Breast epithelium (tissue), 4 donors: ENCODE measurements around the gene PRPSAP2. TPM values are rescaled to one million over a fixed set of nuclear protein-coding genes. Genes with fewer than 3 reads are reported as not detected.
A peak's percentile ranks its signal among the peaks of the same experiment; 100 is the strongest.

Experiments used
- DNase-seq, 2 donors: peaks; one replicate each; pipeline ENCODE4 v3.0.0-alpha.2; 2019; ENCODE audit warnings: low spot score in 2 of 2
- H3K27ac ChIP-seq, 2 donors: fragments of 200-600 bp; sonication (generic) in 1 of 2; one replicate each; pipeline ENCODE4 v1.5.1; 2016 to 2019; ENCODE audit warnings: mild to moderate bottlenecking in 1 of 2
- H3K27me3 ChIP-seq, 2 donors: fragments of 200-600 bp; sonication (generic) in 1 of 2; one replicate each; pipeline versions ENCODE4 v1.5.1 to v1.6.0; 2017 to 2019; ENCODE audit warnings: control low read depth in 1 of 2, mild to moderate bottlenecking in 1 of 2
- H3K36me3 ChIP-seq: fragments of 200-600 bp; one replicate; pipeline ENCODE4 v1.5.1; 2019
- H3K4me1 ChIP-seq, 2 donors: fragments of 200-600 bp; sonication (generic); one replicate each; pipeline ENCODE4 v1.5.1; 2016 to 2019; ENCODE audit warnings: control low read depth in 1 of 2
- H3K4me3 ChIP-seq, 3 donors: fragments of 200-600 bp; sonication (generic); 1 replicate in 2 of 3; 2 replicates in 1 of 3; pipeline ENCODE4 v1.5.1; 2016 to 2019; ENCODE audit warnings: mild to moderate bottlenecking in 3 of 3, moderate library complexity in 2 of 3
- H3K9me3 ChIP-seq, 2 donors: fragments of 200-600 bp; sonication (generic) in 1 of 2; one replicate each; pipeline ENCODE4 v1.5.1; 2016 to 2019; ENCODE audit warnings: control low read depth in 1 of 2
- POLR2A ChIP-seq: fragments of 450-650 bp; IDR thresholded peaks from one replicate; pipeline ENCODE4 v1.6.1; 2016; ENCODE audit warnings: antibody characterized with exemption, mild to moderate bottlenecking, moderate library complexity
- POLR2AphosphoS5 ChIP-seq, 3 donors: sonication (generic); formaldehyde crosslinking; IDR thresholded peaks; one replicate each; pipeline ENCODE4 v1.6.1; 2017; ENCODE audit warnings: antibody characterized with exemption in 3 of 3
- intact Hi-C: fragments of 100-400 bp; cut with DNase I; formaldehyde crosslinking; loops from one replicate; pipeline ENCODE4 v1.15.1; 2023; ENCODE audit warnings: low total_unique reads
- total RNA-seq, 3 donors: library from RNA; depleted of rRNA; stranded (reverse); fragments of >200 nt; gene quantifications; one replicate each; pipeline ENCODE4 v1.1.0, GENCODE V29; 2016
- TF ChIP-seq, protein P1 (sequence below), 3 donors: fragments of 450-650 bp; IDR thresholded peaks; one replicate each; pipeline ENCODE4 v1.5.1; 2016 to 2017; ENCODE audit warnings: antibody characterized with exemption in 3 of 3, mild to moderate bottlenecking in 3 of 3, moderate library complexity in 3 of 3

PRPSAP2 gene
- total RNA-seq, 3 donors from 2014 or later: 16.0 to 41.3 (median 23.3) TPM

DNA sequence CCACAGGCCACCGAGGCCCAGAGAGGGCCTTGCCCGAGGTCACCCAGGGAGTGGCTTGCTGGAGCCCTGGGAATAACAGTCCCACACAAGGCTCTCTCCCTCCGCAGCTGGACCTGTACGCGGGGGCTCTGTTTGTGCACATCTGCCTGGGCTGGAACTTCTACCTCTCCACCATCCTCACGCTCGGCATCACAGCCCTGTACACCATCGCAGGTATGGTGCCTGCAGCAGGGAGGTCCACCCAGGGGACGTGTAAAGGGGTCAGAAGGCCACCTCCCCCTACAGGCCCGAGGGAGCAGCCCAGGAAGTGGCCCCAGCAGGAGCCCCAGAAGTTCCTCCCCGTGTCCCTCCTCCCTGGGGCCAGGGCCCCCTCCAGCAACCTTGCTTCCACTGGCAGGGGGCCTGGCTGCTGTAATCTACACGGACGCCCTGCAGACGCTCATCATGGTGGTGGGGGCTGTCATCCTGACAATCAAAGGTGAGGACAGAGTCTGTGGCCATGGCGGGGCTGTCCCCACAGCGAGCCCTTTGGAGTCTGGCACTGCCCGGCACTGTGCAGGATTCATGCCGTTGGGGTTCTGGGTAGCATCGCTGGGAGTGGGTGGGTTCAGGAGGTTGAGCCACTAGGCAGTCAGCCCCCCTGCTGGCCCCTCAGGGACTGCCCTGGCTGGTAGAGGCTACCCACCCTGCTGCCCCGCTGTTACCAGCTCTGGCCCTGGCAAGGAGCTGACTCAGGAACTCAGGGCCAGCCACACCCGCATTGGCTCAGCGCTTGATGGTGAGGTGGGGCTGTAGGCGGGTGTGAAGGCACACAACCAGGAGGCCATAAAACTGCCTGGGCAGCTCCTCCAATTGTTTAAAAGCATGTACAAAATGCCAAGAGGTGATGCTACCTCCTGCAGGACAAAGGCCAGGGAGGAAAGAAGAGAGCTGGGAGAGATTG lies 111.3 kb downstream of the PRPSAP2 start:
- H3K27me3 ChIP-seq: no peaks in the 10 kb centered on the region
- no peak for DNase-seq
- intact Hi-C loops: no loop called here
- H3K9me3 ChIP-seq: no peaks in the 10 kb centered on the region
- TF ChIP-seq POLR2A (no peak), POLR2AphosphoS5 (IDR thresholded peaks at IDR 0.05) (no peak)
- TF ChIP-seq, protein P1, sequence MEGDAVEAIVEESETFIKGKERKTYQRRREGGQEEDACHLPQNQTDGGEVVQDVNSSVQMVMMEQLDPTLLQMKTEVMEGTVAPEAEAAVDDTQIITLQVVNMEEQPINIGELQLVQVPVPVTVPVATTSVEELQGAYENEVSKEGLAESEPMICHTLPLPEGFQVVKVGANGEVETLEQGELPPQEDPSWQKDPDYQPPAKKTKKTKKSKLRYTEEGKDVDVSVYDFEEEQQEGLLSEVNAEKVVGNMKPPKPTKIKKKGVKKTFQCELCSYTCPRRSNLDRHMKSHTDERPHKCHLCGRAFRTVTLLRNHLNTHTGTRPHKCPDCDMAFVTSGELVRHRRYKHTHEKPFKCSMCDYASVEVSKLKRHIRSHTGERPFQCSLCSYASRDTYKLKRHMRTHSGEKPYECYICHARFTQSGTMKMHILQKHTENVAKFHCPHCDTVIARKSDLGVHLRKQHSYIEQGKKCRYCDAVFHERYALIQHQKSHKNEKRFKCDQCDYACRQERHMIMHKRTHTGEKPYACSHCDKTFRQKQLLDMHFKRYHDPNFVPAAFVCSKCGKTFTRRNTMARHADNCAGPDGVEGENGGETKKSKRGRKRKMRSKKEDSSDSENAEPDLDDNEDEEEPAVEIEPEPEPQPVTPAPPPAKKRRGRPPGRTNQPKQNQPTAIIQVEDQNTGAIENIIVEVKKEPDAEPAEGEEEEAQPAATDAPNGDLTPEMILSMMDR (IDR thresholded peaks at IDR 0.05): no peak
- no peaks in the 10 kb centered on the region for H3K4me1 ChIP-seq
- H3K27ac ChIP-seq: peak overlapping the region in 1 of 2 donors; percentile 4
- H3K36me3 ChIP-seq: no peaks in the 10 kb centered on the region
- H3K4me3 ChIP-seq: no peak overlapping the region

DNA sequence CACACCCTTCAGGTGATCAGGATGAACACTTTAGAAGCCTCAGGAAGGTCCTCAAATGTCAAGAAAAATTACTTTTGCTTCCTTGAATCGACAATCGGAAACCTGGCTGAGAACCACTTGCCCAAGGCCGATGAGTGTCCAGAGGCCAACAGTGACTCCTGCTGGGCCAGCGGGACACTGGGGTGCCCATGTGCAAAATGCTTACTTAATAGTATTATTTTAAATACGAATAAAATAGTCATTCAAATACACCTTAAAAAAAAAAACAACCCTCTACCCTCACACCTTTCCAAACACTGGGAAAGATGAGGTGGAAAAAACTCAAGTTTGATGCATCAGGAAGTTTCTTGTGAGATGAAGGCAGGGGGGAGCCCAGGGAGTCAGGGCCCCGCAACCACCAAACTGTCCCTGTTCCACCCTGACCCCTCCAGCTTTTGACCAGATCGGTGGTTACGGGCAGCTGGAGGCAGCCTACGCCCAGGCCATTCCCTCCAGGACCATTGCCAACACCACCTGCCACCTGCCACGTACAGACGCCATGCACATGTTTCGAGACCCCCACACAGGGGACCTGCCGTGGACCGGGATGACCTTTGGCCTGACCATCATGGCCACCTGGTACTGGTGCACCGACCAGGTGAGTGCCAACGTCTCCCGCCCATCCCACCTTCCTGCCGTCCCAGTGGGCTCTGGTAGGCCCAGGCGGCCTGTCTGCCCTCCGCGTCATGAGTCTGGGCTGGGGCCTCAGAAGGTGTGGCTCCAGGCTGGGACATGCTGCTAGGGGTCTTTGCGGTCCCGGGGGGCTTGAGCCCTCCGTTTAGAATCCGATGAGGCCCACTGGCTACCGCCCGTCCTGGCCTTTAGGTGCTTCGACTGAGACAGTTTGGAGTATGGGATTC lies 112.9 kb downstream of the PRPSAP2 start:
- H3K4me1 ChIP-seq: no peaks in the 10 kb centered on the region
- no peaks in the 10 kb centered on the region for H3K36me3 ChIP-seq
- TF ChIP-seq POLR2AphosphoS5 (IDR thresholded peaks at IDR 0.05) (no peak), POLR2A (no peak)
- TF ChIP-seq, protein P1 (IDR thresholded peaks at IDR 0.05): no peak
- H3K4me3 ChIP-seq: no peak overlapping the region
- intact Hi-C loops: no loop called here
- no peaks in the 10 kb centered on the region for H3K27me3 ChIP-seq
- H3K9me3 ChIP-seq: no peaks in the 10 kb centered on the region
- no peak for DNase-seq
- H3K27ac ChIP-seq: no peak overlapping the region

GRCh38 chr17:18971801-18972200 lies 113.9 kb downstream of the PRPSAP2 start:
- Histone ChIP-seq H3K27ac (no peak overlapping the region), H3K4me1 (no peaks in the 10 kb centered on the region), H3K4me3 (no peak overlapping the region), H3K36me3 (no peaks in the 10 kb centered on the region), H3K9me3 (no peaks in the 10 kb centered on the region), H3K27me3 (no peaks in the 10 kb centered on the region)
- no peak for DNase-seq
- intact Hi-C loops: no loop called here
- no peak for TF ChIP-seq POLR2AphosphoS5 (IDR thresholded peaks at IDR 0.05)
- TF ChIP-seq, protein P1 (IDR thresholded peaks at IDR 0.05): no peak
- TF ChIP-seq POLR2A: no peak

DNA sequence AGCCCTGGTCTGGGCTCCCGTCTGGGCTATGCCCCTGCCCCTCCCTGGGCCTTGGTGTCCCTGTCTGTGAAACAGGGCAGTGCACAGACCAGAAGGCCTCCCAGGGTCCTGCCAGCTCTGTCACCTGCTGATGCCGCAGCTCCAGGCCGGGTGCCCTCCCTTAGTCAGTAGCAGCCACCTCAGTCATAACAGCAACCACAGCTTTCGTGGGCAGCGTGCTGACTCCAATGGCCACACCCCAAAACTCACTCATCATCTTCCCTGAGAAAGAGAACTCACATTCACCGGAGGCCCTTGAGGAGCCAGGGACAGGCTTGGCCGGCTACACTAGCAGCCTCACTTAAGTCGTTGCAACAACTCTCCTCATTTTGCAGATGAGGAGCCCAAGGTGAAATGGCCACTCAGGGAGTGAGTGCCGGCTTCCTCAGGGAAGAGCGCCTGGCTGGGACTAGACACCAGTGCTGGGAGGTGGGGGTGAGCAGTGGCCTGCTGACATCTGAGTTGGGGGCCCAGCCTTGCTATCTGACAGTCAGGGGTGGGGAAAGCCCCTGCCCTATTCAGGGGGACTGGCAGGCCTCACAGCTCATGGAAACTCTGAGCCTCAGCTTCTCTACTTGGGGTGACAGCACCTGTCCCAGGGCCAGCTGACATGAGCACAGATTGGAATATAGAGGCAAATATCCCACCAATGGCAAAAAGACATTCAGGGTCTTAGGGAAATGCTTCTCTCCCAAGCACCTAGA lies 116.6 kb downstream of the PRPSAP2 start:
- no peaks in the 10 kb centered on the region for H3K27me3 ChIP-seq
- DNase-seq: no peak
- H3K36me3 ChIP-seq: no peaks in the 10 kb centered on the region
- no peaks in the 10 kb centered on the region for H3K4me1 ChIP-seq
- H3K27ac ChIP-seq: no peak overlapping the region
- no peak for TF ChIP-seq POLR2A
- no peak for TF ChIP-seq POLR2AphosphoS5 (IDR thresholded peaks at IDR 0.05)
- TF ChIP-seq, protein P1 (IDR thresholded peaks at IDR 0.05): no peak
- intact Hi-C loops: no loop called here
- no peak overlapping the region for H3K4me3 ChIP-seq
- no peaks in the 10 kb centered on the region for H3K9me3 ChIP-seq
